Activated CD4-positive, alpha-beta T cell treated with anti-CD3 and anti-CD28 coated beads, Interleukin-2, amount 50 U/mL, for 1 hour (primary cell): ENCODE measurements around the gene RAET1E.
"Not testable (repeated sequence)": the region's sequence is repeated elsewhere in the genome, so short reads cannot be mapped to it uniquely, and the experiment has no call there.

Experiments used
- DNase-seq: peaks from one replicate; pipeline ENCODE4 v3.0.0-alpha.2; 2020

Gene RAET1E

DNA sequence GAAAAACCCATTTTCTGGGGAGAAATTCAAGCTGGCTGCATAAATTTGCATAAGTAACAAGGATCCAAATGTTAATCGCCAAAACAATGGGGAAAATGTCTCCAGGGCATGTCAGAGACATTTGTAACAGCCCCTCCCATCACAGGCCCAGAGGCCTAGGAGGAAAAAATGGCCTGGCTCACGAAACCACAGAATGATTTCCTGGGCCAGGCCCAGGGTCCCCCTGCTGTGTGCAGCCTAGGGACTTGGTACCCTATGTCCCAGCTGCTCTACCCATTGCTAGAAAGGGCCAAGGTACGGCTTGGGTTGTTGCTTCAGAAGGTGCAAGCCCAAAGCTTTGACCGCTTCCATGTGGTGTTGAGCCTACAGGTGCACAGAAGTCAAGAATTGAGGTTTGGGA is 10.6 kb upstream of the RAET1E start:
- not testable (repeated sequence) for DNase-seq

DNA sequence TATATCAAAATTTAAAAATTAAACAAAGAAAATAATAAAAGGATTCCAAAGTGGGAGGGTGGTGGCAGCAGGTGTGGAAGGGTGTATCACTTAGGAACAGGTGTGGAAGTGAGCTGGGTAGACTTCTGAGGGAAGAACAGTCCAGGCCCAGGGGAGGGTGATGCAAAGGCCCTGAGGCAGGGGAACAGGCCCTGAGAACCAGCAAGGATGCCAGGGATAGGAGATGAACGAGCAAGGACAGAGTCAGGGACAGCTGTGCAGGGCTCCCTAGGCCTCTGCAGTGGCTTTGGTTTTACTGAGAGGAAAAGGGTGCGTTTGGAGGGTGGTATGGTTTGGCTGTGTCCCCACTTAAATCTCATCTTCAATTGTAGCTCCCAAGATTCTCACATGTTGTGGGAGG is 9.4 kb upstream of the RAET1E start:
- no peak for DNase-seq

GRCh38 chr6:149906405-149906804 is 8.5 kb upstream of the RAET1E start:
- DNase-seq = no peak

DNA sequence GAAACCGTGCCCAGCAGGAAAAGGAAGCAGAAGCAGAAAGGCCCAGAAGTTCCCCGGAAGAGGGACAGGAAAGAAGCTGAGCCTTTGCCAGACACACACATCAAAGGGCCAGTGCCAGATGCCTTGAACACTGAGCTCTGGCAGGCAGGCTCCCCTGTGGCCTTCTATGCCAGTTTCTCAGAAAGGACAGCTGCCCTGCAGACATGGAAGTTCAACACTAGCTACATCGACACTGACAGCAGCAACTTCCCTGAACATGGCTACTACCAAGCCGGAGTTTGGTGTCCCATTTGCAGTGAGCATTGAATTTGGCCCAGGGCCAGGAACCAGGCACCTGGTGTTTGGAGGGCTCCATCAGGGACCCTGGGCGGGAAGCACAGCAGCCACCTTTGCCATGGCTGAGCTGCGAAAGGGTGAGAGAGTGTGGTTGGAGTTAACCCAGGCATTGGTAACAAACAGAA is 8.0 kb upstream of the RAET1E start:
- no peak for DNase-seq

GRCh38 chr6:149905371-149905910 is 7.5 kb upstream of the RAET1E start:
- no peak for DNase-seq

GRCh38 chr6:149904661-149905370 is 6.9 kb upstream of the RAET1E start:
- DNase-seq = no peak

DNA sequence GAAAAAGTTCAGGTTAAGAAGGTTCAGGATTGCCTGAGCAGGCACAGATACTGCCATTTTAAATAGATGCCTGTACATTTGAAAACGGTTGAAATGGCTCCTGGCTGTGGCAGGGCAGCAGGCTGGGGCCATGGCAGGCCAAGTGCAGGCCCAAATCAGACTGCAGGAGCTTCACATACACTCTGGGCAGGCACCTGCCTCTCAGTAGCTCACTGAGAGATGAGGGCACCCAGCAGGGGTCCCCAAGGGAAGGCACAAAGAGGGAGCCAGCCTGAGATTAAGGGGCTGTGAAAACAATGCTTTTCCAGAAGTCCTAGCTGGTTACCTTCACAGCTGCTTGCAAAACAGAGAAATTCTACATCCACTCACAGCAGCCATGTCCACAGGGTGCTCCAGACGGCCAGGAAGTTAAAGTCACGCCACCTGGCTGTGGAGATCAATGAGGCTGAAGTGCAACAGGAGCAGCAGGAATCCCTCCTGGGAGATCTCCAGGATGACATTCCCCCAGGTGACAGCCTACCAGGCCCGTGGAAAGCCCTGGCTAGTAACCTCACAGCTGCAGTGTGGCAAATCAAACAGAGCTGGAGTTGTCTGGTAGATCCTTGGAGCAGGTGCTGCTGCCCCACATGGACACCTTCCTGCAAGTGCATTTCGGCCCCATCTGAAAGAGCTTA is 6.2 kb upstream of the RAET1E start:
- no peak for DNase-seq

DNA sequence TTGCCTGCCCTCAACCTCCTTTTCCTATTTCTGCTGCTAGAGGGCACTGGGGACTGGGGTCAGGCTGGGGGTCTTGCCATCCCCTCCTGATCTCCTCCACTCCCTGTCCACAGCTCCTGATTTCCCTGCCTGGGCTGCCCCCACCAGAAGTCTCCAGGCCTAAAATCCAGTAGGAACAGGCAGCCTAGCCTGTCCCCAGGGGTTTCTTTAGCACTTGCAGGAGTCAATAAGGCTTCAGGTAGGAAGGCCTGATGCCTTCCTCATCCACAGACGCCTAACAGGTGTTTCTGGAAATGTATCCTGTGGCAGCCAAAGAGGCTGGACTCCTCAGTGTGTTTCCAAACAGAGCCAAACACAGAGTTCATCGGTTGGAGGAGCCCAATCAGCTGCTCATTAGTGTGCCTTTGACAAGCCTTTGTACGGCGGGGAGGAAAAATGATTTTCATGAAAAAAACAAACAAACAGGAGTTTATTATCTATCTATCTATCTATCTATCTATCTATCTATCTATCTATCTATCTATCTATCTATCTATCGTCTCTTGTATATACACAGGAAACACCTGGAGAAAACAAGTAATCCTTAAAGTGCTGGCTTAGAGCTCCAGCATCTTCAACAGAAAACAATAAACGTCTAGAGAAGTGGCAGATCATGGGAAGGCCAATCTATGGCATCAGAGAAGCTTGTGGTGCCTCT is 3.7 kb upstream of the RAET1E start:
- DNase-seq = no peak

DNA sequence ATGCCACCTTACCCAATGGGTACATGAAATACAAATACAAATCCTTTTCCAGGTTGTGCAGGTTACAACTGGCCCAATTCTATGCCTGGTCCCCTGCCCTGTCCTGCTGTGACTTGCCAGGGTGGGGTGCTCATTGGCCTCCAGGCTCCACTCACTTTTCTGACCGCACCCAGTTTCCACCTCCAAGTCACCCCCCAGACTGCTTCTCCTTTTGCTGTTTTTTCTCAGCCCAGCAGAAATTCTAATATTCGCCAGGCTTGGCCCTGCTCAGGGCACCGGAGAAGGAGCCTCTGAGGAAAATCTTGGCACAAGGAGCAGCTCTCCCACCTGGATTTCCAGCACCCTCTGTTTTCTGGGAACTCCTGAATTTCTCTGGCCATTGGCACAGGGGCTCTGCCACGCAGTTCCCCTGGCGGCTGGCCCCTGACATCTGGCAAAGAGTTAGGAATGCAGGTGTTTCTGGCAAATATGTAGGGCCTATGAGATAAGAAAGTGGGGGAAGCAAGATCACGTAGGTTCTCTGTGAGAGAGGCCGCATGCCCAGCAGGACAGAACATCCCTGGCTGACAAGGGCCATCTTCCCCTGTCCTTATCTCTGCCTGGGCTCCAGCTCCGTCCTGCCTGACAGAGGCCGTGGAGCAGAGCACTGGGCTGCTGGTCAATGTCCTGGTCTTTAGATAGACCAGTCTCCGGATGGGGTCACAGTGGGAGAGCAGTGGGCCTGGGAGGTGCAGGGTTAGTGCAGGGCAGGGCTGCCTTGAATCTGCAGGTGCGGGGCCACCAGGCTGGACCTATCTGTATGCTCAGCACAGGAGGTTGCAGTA is 2.9 kb upstream of the RAET1E start:
- no peak for DNase-seq

DNA sequence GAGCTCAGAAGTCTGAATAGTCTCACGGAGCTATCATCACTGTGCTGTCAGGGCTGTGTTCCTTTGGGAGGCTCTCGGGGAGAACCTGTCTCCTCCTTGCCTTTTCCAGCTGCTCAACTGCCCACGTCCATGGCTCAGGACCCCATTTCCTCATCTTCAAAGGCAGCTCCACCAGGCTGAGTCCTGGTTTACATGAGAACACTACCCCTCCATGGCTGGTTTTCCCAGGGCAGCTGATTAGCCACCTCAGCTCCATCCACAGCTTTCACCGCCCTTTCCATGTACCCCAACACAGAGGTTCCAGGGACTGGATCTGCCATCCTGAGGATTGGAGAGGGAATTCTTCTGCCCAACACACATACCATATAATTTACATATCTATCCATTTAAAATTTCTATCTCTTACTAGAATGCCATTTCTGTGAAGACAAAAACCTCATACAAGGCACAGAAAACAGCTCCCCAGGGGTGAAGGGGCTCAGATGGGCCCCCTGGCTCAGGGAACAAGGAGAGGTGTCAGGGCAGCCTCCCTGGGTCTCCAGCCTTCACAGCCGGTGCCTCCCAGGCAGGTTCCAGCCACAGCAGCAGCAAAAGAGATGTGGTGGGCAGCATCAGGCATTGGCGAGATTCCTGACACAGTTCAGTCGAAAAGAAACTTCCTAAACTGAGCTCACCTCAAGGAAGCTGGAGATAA is 2.2 kb upstream of the RAET1E start:
- DNase-seq = no peak

DNA sequence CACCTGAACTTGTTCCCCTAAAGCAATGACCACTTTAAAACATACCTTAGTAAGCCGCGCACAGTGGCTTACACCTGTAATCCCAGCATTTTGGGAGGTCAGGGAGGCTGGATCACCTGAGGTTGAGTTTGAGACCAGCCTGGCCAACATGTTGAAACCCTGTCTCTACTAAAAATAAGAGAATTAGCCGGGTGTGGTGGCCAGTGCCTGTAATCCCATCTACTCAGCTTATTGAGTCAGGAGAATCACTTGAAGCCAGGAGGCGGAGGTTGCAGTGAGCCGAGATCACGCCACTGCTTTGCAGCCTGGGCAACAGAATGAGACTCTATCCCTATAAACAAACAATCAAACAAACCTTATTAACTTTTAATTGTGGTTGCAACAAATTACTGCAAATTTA is 1.6 kb upstream of the RAET1E start:
- DNase-seq = no peak

- no peak for DNase-seq
Observed at GRCh38 chr6:149898966-149899365, 1.1 kb upstream of the RAET1E start.

- DNase-seq = no peak
Observed at GRCh38 chr6:149897015-149897697, 757 bp downstream of the RAET1E start.

DNA sequence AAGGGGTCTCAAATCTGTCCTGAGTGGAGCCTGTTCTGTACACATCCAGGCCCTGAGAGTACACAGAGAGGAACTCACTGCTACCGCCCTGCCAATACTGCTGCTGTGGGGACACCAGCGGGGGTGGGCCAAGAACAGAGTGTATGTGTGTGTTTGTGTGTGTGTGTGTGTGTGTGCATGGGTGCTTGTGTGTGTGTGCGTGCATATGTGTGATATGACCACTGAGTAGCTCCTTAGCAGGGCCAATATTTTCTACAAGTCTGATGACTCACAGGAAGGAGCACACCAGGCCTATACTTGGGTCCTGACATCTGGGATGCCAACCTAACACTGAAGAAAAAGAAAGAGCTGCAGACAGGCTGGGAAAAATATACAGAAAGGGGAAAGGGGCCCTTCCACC is 1.4 kb downstream of the RAET1E start:
- no peak for DNase-seq

GRCh38 chr6:149895833-149896271 is 2.1 kb downstream of the RAET1E start:
- DNase-seq = peak; percentile 29

DNA sequence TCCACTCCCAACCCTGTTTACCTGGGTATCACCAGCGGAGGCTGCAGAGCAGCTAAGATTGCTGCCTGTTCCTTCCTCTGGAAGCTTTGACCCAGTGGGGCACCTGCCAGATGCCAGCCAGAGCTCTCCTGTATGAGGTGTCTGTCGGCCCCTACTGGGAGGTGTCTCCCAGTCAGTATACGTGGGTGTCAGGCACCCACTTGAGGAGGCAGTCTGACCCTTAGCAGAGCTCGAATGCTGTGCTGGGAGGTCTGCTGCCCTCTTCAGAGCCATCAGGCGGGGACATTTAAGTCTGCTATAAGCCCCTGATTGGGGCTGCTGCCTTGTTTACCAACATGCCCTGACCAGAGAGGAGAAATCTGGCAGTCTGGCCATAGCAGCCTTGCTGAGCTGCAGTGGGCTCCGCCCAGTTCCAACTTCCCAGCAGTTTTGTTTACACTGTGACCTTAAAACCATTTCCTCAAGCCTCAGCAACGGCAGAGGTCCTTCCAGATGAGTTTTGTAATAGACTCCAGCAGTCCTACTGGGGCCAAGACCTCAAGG is 2.8 kb downstream of the RAET1E start:
- DNase-seq = no peak

GRCh38 chr6:149891864-149892263 is 6.0 kb downstream of the RAET1E start:
- DNase-seq = not testable (repeated sequence)

GRCh38 chr6:149891259-149891658 is 6.7 kb downstream of the RAET1E start:
- DNase-seq = no peak

DNA sequence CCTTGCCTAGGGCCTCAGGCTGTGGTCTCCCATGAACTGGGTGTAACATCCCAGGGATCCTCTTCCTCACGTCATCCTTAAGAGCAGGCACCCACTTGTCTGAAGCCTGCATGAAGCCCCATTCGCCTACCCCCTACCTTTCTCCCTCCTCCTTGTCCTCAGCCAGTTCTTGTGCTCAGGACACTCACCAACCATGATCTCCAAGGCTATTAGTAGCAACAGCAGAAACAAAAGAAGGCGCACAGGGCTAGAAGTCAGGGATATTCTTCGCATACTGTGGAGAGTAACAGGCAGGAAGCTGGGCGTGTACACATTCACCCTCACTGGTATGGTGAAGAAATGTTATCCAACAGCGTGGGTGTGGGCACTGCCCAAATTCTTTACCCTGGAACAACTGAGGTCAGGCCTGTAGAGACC is 7.3 kb downstream of the RAET1E start:
- no peak for DNase-seq

- no peak for DNase-seq
Observed at GRCh38 chr6:149889326-149889725, 8.6 kb downstream of the RAET1E start.

- DNase-seq = no peak
Observed at GRCh38 chr6:149888659-149889058, 9.3 kb downstream of the RAET1E start.
